ENCODE results near the gene AMMECR1.
"Not testable (repeated sequence)": the region's sequence is repeated elsewhere in the genome, so short reads cannot be mapped to it uniquely, and the experiment has no call there.

AMMECR1 gene

DNA sequence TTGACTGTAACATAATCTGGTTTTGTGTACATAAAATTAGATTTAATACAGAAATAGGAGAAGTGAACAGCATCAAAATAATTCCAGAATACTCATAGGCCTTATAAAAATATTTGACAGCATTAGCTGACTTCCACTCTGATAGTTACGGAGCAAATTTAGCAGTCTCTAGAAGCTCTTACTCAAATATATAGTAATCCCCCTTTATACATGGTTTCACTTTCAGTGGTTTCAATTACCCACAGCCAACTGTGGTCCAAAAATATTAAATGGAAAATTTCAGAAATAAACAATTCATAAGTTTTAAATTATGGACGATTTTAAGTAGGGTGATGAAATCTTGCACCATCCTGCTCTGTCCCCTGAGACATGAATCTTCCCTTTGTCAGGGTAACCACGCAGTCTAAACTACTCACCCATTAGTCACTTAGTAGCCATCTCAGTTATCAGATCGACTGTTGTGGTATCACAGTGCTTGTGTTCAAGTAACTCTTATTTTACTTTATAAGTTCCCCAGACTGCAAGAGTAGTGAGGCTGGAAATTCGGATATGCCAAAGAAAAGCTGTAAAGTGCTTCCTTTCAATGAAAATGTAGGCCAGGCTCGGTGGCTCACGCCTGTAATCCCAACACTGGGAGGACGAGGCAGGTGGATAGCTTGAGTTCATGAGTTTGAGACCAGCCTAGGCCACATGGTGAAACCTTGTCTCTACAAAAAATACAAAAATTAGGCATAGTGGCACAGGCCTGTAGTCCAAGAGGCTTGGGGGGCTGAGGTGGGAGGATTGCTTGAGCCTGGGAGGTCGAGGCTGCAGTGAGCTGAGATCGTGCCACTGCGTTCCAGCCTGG lies 23.5 kb upstream of the AMMECR1 start:
- ATAC-seq (ENCODE audit: low read depth), result peak; percentile 88
- Histone ChIP-seq H3K36me3 (ENCODE audit: low read depth) (no peaks in the 10 kb centered on the region), H3K4me1 (ENCODE audit: insufficient read depth, poor library complexity, severe bottlenecking) (peaks cover 11% of the 10 kb centered on the region), H3K4me3 (ENCODE audit: severe bottlenecking) (no peak overlapping the region), H3K27me3 (ENCODE audit: insufficient read depth, poor library complexity, severe bottlenecking) (no peaks in the 10 kb centered on the region), H3K9me3 (ENCODE audit: severe bottlenecking) (no peaks in the 10 kb centered on the region), H3K27ac (ENCODE audit: poor library complexity, severe bottlenecking) (peak overlapping the region; percentile 8)
- TF ChIP-seq, protein P1, sequence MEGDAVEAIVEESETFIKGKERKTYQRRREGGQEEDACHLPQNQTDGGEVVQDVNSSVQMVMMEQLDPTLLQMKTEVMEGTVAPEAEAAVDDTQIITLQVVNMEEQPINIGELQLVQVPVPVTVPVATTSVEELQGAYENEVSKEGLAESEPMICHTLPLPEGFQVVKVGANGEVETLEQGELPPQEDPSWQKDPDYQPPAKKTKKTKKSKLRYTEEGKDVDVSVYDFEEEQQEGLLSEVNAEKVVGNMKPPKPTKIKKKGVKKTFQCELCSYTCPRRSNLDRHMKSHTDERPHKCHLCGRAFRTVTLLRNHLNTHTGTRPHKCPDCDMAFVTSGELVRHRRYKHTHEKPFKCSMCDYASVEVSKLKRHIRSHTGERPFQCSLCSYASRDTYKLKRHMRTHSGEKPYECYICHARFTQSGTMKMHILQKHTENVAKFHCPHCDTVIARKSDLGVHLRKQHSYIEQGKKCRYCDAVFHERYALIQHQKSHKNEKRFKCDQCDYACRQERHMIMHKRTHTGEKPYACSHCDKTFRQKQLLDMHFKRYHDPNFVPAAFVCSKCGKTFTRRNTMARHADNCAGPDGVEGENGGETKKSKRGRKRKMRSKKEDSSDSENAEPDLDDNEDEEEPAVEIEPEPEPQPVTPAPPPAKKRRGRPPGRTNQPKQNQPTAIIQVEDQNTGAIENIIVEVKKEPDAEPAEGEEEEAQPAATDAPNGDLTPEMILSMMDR (IDR thresholded peaks at IDR 0.05; ENCODE audit: poor library complexity, severe bottlenecking), result no peak
- DNase-seq (ENCODE audit: low spot score), result no peak

DNA sequence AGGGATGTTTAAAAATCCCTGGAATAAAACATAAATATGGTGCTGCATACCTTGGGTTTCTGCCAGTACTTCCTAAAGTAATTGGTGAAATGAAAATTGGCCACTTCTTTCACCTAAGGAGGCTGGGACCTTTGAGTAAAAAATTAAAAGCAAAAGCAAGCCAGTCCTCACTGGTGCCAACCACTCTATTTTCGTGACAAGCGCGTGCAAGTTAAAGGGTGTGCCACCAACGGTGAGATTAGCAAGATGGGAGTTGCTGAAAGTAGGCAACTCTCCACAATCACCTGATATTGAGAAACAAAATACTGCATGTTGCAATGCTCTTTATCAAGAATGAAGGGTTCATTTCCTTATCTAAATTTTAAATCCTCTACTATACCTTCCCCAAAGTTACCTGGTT lies 21.1 kb upstream of the AMMECR1 start:
- H3K36me3 ChIP-seq (ENCODE audit: low read depth), result no peaks in the 10 kb centered on the region
- H3K9me3 ChIP-seq (ENCODE audit: severe bottlenecking), result no peaks in the 10 kb centered on the region
- no peak for DNase-seq (ENCODE audit: low spot score)
- H3K4me3 ChIP-seq (ENCODE audit: severe bottlenecking), result no peak overlapping the region
- ATAC-seq (ENCODE audit: low read depth), result no peak
- H3K4me1 ChIP-seq (ENCODE audit: insufficient read depth, poor library complexity, severe bottlenecking), result peaks cover 11% of the 10 kb centered on the region
- no peak overlapping the region for H3K27ac ChIP-seq (ENCODE audit: poor library complexity, severe bottlenecking)
- no peaks in the 10 kb centered on the region for H3K27me3 ChIP-seq (ENCODE audit: insufficient read depth, poor library complexity, severe bottlenecking)
- TF ChIP-seq, protein P1 (IDR thresholded peaks at IDR 0.05; ENCODE audit: poor library complexity, severe bottlenecking), result no peak

DNA sequence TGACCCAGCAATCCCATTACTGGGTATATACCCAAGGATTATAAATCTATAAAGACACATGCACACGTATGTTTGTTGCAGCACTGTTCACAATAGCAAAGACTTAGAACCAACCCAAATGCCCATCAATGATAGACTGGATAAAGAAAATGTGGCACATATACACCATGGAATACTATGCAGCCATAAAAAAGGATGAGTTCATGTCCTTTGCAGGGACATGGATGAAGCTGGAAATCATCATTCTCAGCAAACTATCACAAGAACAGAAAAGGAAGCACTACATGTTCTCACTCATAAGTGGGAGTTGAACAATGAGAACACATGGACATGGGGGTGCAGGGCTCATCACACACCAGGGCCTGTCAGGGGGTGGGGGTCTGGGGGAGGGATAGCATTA lies 15.6 kb upstream of the AMMECR1 start:
- not testable (repeated sequence) for H3K4me3 ChIP-seq (ENCODE audit: severe bottlenecking); H3K27me3 ChIP-seq (ENCODE audit: insufficient read depth, poor library complexity, severe bottlenecking); H3K27ac ChIP-seq (ENCODE audit: poor library complexity, severe bottlenecking); ATAC-seq (ENCODE audit: low read depth); DNase-seq (ENCODE audit: low spot score); H3K36me3 ChIP-seq (ENCODE audit: low read depth); H3K4me1 ChIP-seq (ENCODE audit: insufficient read depth, poor library complexity, severe bottlenecking); H3K9me3 ChIP-seq (ENCODE audit: severe bottlenecking)

DNA sequence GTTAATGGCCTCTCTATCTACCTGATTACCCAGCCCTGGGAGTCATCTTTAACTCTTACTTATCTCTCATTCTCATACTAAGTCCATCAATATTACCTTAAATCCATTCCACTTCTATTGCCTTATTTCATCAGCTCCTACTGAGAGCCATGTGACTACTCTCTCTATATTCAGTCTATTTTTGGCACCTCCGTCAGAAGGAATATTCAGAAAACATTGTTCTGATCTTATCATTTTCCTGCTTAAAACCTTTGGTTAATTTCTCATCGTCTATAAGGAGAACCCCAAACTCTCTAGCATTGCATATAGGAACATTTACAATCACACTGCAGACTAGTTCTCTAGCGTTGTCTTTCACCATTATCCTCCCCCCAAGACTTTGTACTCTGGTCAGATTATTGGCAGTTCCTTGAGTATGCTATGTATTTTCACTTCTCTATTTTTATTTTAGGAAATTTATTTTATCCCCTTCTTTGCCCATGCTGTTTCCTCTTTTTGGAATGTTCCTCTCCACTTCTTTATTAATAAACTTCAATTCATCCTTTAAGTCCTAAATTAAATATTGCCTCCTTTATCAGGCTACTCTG lies 13.7 kb upstream of the AMMECR1 start:
- Histone ChIP-seq H3K4me1 (ENCODE audit: insufficient read depth, poor library complexity, severe bottlenecking) (no peaks in the 10 kb centered on the region), H3K4me3 (ENCODE audit: severe bottlenecking) (no peak overlapping the region), H3K27ac (ENCODE audit: poor library complexity, severe bottlenecking) (no peak overlapping the region), H3K27me3 (ENCODE audit: insufficient read depth, poor library complexity, severe bottlenecking) (no peaks in the 10 kb centered on the region), H3K9me3 (ENCODE audit: severe bottlenecking) (no peaks in the 10 kb centered on the region), H3K36me3 (ENCODE audit: low read depth) (no peaks in the 10 kb centered on the region)
- TF ChIP-seq, protein P1 (IDR thresholded peaks at IDR 0.05; ENCODE audit: poor library complexity, severe bottlenecking), result no peak
- no peak for DNase-seq (ENCODE audit: low spot score)
- ATAC-seq (ENCODE audit: low read depth), result no peak

DNA sequence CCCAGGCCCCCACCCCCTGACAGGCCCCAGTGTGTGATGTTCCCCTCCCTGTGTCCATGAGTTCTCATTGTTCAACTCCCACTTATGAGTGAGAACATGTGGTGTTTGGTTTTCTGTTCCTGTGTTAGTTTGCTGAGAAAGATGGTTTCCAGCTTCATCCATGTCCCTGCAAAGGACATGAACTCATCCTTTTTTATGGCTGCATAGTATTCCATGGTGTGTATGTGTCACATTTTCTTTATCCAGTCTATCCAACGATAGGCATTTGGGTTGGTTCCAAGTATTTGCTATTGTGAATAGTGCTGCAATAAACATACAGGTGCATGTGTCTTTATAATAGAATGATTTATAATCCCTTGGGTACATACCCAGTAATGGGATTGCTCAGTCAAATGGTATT lies 10.7 kb upstream of the AMMECR1 start:
- H3K27me3 ChIP-seq (ENCODE audit: insufficient read depth, poor library complexity, severe bottlenecking); DNase-seq (ENCODE audit: low spot score); H3K27ac ChIP-seq (ENCODE audit: poor library complexity, severe bottlenecking); ATAC-seq (ENCODE audit: low read depth); H3K36me3 ChIP-seq (ENCODE audit: low read depth); H3K9me3 ChIP-seq (ENCODE audit: severe bottlenecking); H3K4me1 ChIP-seq (ENCODE audit: insufficient read depth, poor library complexity, severe bottlenecking); H3K4me3 ChIP-seq (ENCODE audit: severe bottlenecking): not testable (repeated sequence)

DNA sequence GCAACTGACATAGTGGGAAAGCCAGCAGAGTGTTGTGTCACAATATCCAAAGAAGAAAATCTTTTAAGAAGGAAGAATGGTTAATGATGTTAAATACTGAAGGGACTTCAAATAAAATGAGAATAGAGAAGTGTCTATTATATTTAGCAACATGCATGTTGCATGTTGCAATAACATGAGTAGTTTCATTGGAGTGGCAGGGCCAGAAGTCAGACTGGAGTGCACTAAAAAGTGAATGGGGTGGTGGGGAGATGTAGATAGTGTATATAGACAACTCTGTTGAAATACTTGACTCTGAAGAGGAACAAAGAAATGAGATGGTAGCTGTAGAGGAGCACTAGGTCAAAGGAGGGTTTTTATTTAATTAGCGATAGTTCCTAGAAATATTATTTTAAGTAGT lies 9.5 kb upstream of the AMMECR1 start:
- Histone ChIP-seq H3K27me3 (ENCODE audit: insufficient read depth, poor library complexity, severe bottlenecking) (no peaks in the 10 kb centered on the region), H3K4me1 (ENCODE audit: insufficient read depth, poor library complexity, severe bottlenecking) (no peaks in the 10 kb centered on the region), H3K9me3 (ENCODE audit: severe bottlenecking) (no peaks in the 10 kb centered on the region), H3K4me3 (ENCODE audit: severe bottlenecking) (no peak overlapping the region), H3K36me3 (ENCODE audit: low read depth) (no peaks in the 10 kb centered on the region), H3K27ac (ENCODE audit: poor library complexity, severe bottlenecking) (no peak overlapping the region)
- ATAC-seq (ENCODE audit: low read depth) (no peak), DNase-seq (ENCODE audit: low spot score) (no peak)
- TF ChIP-seq, protein P1 (IDR thresholded peaks at IDR 0.05; ENCODE audit: poor library complexity, severe bottlenecking), result no peak

All from RWPE2 (cell line).